K562 (cell line): ENCODE results near the gene ZNF488. TPM values are rescaled to one million over a fixed set of nuclear protein-coding genes. Genes with fewer than 3 reads are reported as not detected.

Source experiments
- ADNP ChIP-seq: fragments of 200-800 bp; sonication (Bioruptor generic); IDR thresholded peaks from 2 replicates; pipeline ENCODE4 v1.6.1; 2016; ENCODE audit warnings: missing genetic modification characterization, missing compliant biosample characterization
- COPS2 ChIP-seq: fragments of 450-650 bp; conservative IDR thresholded peaks from 2 replicates; pipeline ENCODE4 v1.6.1; 2016; ENCODE audit warnings: mild to moderate bottlenecking, moderate library complexity
- JUNB ChIP-seq: fragments of 450-650 bp; formaldehyde crosslinking; conservative IDR thresholded peaks from 2 replicates; pipeline ENCODE4 v1.4.0; 2020; ENCODE audit warnings: mild to moderate bottlenecking
- MAX ChIP-seq: sonication (generic); formaldehyde crosslinking; IDR thresholded peaks from 2 replicates; pipeline ENCODE4 v1.9.0; 2022; ENCODE audit warnings: mild to moderate bottlenecking, missing genetic modification reagents
- NKRF ChIP-seq: fragments of 450-650 bp; IDR thresholded peaks from 2 replicates; pipeline ENCODE4 v1.6.1; 2016; ENCODE audit warnings: borderline replicate concordance
- POLR2H ChIP-seq: IDR thresholded peaks from 2 replicates; pipeline ENCODE4 v1.6.1; 2016; ENCODE audit warnings: missing genetic modification characterization, low read depth, mild to moderate bottlenecking, control low read depth, missing compliant biosample characterization, moderate library complexity
- POU5F1 ChIP-seq: fragments of 150-350 bp; IDR thresholded peaks from 2 replicates; pipeline ENCODE4 v1.6.1; 2014; ENCODE audit warnings: borderline replicate concordance, low read length, low read depth, mild to moderate bottlenecking; ENCODE audit not compliant: partially characterized antibody
- SP2 ChIP-seq: IDR thresholded peaks from 2 replicates; pipeline ENCODE4 v1.6.1; 2011; ENCODE audit warnings: mild to moderate bottlenecking, low read depth, low read length, moderate library complexity; ENCODE audit not compliant: poor library complexity, severe bottlenecking; ENCODE audit errors: extremely low read depth
- ZBTB40 ChIP-seq, 2 experiments: fragments of 450-650 bp in 1 of 2; sonication (generic) in 1 of 2; formaldehyde crosslinking in 1 of 2; IDR thresholded peaks; 2 replicates each; pipeline versions ENCODE4 v1.7.1 to v1.9.0; 2016 to 2022; ENCODE audit warnings: inconsistent platforms in 1 of 2, mild to moderate bottlenecking in 1 of 2, missing genetic modification reagents in 1 of 2
- ZNF184 ChIP-seq: sonication (generic); formaldehyde crosslinking; IDR thresholded peaks from 2 replicates; pipeline ENCODE4 v1.5.0; 2020; ENCODE audit warnings: missing genetic modification reagents
- ZNF347 ChIP-seq: fragments of 450-650 bp; formaldehyde crosslinking; IDR thresholded peaks from 2 replicates; pipeline ENCODE4 v1.4.0; 2020; ENCODE audit warnings: low read depth, mild to moderate bottlenecking, moderate library complexity
- ZNF449 ChIP-seq: fragments of 250-450 bp; sonication (Bioruptor Pico); IDR thresholded peaks from 2 replicates; pipeline ENCODE4 v1.8.0; 2022; ENCODE audit warnings: moderate library complexity, mild to moderate bottlenecking, inconsistent platforms
- ZNF584 ChIP-seq: fragments of 200-800 bp; sonication (Bioruptor generic); IDR thresholded peaks from 2 replicates; pipeline ENCODE4 v1.6.1; 2016; ENCODE audit warnings: low read depth, mild to moderate bottlenecking, missing genetic modification characterization, missing compliant biosample characterization
- polyA plus RNA-seq, 8 experiments: library from polyadenylated mRNA; depleted of rRNA in 4 of 8; stranded (reverse) in 5 of 8; unstranded in 3 of 8; fragments of >200 nt; fragmentation: Nextera tagmentation in 2 of 8; fragmentation: Illumina TruSeq in 1 of 8; extraction: Ambion mirVana in 2 of 8; extraction: Trizol in 1 of 8; gene quantifications; 2 replicates each; pipeline versions ENCODE4 v1.2.1 to v1.2.3, GENCODE V29; 2011 to 2014; ENCODE audit warnings: inconsistent platforms in 1 of 8, missing spikeins in 1 of 8
- total RNA-seq, 7 experiments: library from RNA; depleted of rRNA in 6 of 7; stranded (reverse); fragments of >200 nt in 6 of 7; fragmentation: Illumina TruSeq in 2 of 7; extraction: Trizol in 2 of 7; gene quantifications; 2 replicates each; pipeline versions ENCODE4 v1.2.1 to v1.2.3, GENCODE V29; 2011 to 2021; ENCODE audit warnings: low replicate concordance in 1 of 7

Gene ZNF488
- total and polyA plus RNA-seq, 9 of the 15 experiments (the other 6 are each of a cell fraction or from before 2014, with no cell fraction given), result 0.03 to 0.09 (median 0.05) TPM; not detected in 3

GRCh38 chr10:47406870-47407691, 23.0 kb upstream of the ZNF488 start (continued):
- TF ChIP-seq POLR2H (tag) (no peak), POU5F1 (no peak), ZNF584 (CRISPR knock-in tag) (no peak), ADNP (tag) (no peak), ZNF347 (no peak), ZNF449 (CRISPR knock-in tag) (no peak), NKRF (no peak), SP2 (no peak), ZBTB40 (IDR thresholded peaks at IDR 0.05) (no peak), ZBTB40 (CRISPR knock-in tag; IDR thresholded peaks at IDR 0.05) (no peak), ZNF184 (CRISPR knock-in tag) (no peak), COPS2 (no peak), JUNB (CRISPR knock-in tag) (peak; percentile 72), MAX (CRISPR knock-in tag) (peak; percentile 77)
